GM19455 (cell line): Measurements from ENCODE around the gene DPH2.

Experiments
- ATAC-seq: cut with Tn5 transposase; IDR thresholded peaks from one replicate; pipeline ENCODE4 v1.9.1; 2021; ENCODE audit not compliant: unreplicated experiment

The DPH2 gene

GRCh38 chr1:43942411-43942810 is 27.4 kb upstream of the DPH2 start:
- no peak for ATAC-seq

- no peak for ATAC-seq
These were observed 24.9 kb upstream of the DPH2 start for GRCh38 chr1:43944860-43945259.

GRCh38 chr1:43945674-43946235 is 24.1 kb upstream of the DPH2 start:
- ATAC-seq, result no peak

GRCh38 chr1:43946236-43947060 is 23.4 kb upstream of the DPH2 start, which contains the start of gene IPO13:
Gene IPO13 (plus strand): TSS chr1:43946950. CDS start chr1:43947601, 651 bp downstream.
- peak; percentile 86 for ATAC-seq

DNA sequence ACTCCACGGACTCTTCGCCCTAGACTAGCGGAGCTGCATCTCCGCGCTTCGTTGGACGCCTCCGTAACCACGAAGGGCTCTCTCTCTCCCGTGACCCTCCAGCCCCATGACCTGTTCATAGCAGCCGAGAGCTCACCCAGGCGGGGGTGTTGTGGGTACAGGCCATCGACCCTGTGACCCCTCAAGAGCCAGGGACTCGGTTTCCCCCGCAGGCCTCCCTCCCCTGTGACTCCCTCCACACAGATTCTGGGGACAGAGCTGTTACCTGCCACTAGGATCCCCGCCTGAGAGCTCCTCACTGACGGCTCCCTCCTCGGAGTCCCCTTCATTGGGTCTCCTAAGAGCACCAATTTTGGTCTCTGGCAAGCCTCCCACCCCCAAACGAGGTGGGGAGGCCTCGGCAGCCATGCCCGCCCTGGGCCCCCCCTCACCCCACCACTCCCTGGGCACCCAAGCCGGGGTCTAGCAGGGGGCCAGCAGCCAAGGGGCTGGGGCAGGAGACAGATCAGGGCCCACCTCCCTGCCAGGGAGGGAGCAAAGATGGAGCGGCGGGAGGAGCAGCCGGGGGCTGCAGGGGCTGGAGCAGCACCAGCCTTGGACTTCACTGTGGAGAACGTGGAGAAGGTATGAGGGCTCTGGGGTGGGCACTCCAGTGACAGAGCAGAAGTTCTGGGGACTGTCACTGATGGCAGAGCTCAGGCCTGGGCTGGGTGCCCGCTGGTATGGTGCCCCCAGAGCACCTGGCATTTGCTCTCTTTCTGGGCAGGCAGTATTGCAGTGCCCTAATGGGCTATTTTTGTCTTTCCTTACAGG is 22.5 kb upstream of the DPH2 start:
- ATAC-seq, result peak; percentile 21

DNA sequence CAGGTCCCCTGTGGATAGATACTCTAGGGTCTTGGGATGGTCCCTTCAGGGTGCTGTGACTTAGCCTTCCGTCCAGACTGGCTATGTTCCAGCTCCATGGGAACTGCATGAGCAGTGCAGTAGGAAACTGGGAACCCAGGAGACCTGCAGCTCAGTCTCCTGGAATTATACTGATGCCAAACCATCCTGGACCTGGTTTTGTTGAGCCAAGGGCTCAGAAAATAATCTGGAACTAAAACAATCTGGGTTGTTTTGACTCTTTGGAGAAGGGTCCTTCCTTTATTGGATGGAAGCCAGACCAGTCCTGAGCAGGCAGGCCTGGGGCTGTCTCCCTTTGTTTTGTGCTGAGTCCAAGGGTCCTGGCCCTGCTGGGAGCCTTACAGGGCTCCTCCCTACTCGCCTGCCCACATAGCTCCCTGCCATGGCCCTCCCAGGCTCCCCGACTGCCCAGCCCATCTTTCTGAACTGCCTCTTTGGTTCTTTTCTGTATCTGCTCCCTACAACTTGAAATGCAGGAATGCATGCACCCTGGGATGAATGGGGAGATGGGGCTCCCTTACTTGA is 21.9 kb upstream of the DPH2 start:
- ATAC-seq, result no peak

DNA sequence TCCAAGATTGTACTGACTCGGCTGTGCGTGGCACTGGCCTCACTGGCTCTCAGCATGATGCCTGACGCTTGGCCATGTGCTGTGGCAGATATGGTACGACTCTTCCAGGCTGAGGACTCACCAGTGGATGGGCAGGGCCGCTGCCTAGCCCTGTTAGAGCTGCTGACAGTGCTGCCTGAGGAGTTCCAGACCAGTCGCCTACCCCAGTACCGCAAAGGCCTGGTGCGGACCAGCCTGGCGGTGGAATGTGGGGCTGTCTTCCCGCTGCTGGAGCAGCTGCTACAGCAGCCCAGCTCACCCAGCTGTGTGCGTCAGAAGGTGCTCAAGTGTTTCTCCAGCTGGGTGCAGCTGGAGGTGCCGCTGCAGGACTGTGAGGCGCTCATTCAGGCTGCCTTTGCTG is 20.1 kb upstream of the DPH2 start:
- no peak for ATAC-seq

- no peak for ATAC-seq
These were observed 18.5 kb upstream of the DPH2 start for GRCh38 chr1:43951021-43951985.

DNA sequence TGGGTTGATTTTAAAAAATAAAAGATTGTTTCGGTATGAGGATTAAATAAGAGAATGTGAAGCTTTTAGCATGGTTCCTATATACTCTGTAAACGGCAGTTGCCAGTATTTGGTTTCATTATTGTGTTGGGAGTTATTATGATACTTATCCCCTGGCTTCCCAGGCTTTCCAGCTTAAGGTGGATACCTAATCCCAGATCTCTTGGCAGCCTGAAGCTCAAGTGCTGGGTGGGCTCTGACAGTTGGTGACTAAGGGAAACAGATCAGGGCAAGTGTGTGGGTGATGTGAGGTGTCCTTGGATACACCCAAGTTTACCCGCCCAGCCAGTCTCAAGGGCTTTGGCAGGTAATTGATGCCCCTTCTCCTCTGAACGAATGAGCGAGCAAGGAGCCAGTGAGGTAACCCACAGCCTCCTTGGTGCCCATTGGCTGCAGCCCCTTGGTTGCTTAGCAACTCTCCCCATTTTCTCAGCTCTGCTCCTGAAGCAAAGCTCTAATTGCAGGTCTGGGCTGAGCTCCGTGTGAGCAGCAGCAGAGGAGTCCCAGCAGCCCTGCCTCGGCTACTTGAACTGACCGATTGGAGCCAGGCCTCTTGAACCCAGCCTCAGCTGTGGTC is 17.0 kb upstream of the DPH2 start:
- ATAC-seq, result no peak

DNA sequence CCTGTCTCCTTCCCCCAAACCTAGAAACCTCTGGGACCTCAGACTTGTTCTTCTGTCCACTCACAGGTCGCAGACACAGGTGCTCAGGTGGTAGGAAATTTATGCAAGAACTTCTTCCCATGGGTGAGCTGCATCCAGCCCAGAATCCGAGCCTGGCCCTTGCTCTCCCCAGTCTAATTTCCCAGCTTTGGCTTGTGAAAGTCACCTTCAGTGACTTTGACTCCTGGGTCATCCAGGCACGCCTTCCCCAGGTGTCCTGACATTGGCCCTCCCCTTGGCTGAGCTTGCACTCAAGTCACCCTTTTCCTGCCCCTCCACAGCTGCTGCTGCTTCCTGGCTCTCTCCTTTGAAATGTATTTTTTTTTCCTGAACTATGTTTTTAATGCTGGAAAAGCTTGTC is 16.4 kb upstream of the DPH2 start:
- no peak for ATAC-seq

DNA sequence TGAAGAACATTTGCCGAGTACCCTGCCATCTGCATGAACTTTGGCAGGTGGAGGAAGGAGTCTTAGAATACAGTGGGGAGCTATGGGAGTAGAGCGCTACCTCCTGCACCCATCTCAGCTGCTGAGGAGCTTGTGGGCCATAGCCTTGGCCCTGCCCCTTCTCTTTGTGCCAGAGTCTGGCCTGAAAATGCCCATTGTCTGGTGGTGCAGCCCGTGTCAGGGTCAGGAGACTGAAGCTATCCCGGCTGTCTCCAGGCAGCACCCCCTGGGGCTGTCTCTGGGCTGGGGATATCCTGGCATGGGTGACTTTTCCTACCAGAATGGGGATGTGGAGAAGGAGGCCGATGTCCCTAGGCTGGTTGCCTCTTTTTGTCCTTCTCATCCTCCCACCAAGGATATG is 15.8 kb upstream of the DPH2 start:
- no peak for ATAC-seq

- no peak for ATAC-seq
These were observed 13.6 kb upstream of the DPH2 start for GRCh38 chr1:43956234-43956633.

DNA sequence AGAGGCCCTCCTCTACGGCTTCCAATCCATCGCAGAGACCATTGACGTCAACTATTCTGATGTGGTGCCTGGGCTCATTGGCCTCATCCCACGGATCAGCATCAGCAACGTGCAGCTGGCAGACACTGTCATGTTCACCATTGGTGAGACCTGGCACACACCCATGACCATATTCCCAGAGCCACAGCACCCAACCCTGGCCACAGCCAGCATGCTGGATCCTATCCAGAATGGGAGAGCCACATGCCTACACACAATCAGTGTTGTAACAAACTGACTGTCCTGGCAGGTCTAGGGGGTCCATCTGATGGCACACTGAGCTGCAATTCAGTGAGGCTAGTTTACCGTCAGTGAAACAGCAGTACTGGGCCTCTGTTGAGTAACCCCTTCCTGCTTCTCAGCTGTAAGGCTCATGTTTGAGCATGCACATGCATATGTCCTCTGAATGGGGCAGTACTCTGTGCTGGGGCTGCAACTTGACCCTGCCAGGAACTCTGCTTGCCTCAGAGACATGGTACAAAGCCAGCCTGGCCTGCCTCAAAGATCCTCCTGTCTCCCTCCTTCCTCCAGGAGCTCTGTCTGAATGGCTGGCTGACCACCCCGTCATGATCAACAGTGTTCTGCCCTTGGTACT is 12.3 kb upstream of the DPH2 start:
- no peak for ATAC-seq

GRCh38 chr1:43958351-43959255 is 11.2 kb upstream of the DPH2 start:
- no peak for ATAC-seq

- no peak for ATAC-seq
These were observed 9.0 kb upstream of the DPH2 start for GRCh38 chr1:43960798-43961197.

DNA sequence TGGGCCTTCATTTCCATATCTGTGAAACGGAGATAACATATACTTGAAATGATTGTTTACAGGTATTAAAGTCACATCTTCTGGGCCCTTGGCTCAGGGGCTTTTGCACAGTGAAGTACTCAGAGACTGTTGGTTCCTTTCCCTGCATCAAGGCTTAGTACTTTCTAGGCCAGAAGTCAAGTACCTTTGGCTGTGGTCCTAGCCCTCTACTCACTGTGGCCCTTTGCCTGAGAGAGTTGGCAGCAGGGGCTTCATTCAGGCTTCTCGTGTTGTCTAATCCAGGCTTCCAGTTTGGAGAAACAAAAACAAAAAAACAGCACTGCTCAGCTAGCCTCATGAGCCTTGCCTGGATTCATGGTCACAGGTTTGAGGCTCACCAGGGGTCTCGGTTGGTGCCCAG is 8.1 kb upstream of the DPH2 start:
- ATAC-seq, result no peak

- ATAC-seq, result no peak
These were observed 7.5 kb upstream of the DPH2 start for GRCh38 chr1:43962324-43962723.

- ATAC-seq, result no peak
These were observed 6.8 kb upstream of the DPH2 start for GRCh38 chr1:43963006-43963405.
